CD4-positive, alpha-beta T cell treated with Interleukin-15 for 1 hour (primary cell): ENCODE results near the gene CNTRL.
A peak's percentile ranks its signal among the peaks of the same experiment; 100 is the strongest.

Experiments
- DNase-seq: peaks from one replicate; pipeline ENCODE4 v3.0.0-alpha.2; 2020

CNTRL gene

DNA sequence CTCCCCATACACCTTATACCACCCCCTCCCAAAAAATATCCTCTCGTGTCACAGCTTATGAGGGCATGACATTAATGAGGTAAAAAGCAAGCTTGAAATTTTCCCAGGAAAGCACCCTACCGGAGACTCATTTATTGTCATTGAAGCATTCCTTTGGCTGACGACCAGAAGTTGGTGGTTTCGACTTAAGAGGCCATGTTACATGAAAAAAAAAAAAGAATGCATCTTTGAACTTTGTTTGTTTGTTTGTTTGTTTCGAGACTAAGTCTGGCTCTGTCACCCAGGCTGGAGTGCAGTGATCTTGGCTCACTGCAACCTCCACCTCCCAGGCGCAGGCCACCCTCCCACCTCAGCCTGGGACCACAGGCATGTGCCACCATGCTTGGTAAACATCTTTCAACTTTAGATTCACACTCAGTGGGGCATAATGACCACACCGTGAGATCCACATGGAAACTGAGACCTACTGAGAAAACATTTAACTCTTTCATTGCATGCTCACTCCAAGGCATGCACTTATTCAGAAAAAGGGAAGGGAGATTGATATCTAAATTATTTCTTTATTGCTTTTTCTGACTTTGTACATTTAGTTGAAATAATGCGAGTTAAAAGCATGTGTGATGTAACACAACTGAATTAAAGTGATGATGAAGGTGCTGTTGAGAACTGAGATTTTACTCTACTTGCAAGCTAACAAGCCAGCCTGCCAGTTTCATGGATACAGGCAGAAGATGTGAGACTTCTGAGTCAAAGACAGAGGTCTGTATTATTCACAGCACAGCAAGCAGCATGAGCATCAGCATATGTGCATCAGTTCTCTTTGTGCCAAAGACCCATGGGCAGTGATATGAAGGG is 132.0 kb downstream of the CNTRL start:
- DNase-seq, result no peak

GRCh38 chr9:121207371-121207940 is 132.7 kb downstream of the CNTRL start:
- peak; percentile 36 for DNase-seq

- no peak for DNase-seq
Measured at GRCh38 chr9:121210536-121210935, 135.8 kb downstream of the CNTRL start.

DNA sequence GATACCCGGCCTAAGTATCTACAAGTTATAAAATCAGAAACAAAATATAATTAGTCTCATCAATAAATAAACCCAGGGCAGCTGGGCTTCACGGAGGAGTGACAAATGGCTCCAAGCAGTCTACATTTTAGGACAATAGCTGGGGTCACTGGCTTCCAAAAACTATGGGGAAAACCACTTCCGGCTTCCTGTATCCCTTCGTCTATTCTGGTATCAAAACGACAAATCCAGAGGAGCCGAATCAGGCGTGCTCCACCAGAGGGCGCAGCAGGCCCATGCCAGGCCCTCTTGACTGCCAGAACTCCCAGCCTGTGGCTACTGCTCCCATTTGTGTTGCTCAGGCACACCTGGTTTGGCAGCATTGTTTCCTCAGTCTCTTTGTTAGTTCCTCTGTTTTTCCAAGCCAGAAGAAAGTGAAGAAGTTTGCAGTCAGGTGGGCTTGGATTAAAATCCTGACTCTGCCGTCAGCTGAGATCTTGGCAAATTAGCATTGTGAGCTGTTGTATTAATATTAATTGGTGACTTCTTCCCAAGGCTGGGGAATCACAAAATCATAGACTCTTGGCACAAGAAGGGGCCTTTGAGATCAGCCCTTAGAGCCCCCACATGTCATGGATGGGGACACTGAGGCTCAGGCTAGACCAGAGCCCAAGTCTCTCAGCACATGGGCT is 138.5 kb downstream of the CNTRL start:
- DNase-seq, result peak; percentile 64

GRCh38 chr9:121214005-121214404 is 139.2 kb downstream of the CNTRL start:
- no peak for DNase-seq

- DNase-seq, result no peak
Measured at GRCh38 chr9:121216271-121216805, 141.6 kb downstream of the CNTRL start.

DNA sequence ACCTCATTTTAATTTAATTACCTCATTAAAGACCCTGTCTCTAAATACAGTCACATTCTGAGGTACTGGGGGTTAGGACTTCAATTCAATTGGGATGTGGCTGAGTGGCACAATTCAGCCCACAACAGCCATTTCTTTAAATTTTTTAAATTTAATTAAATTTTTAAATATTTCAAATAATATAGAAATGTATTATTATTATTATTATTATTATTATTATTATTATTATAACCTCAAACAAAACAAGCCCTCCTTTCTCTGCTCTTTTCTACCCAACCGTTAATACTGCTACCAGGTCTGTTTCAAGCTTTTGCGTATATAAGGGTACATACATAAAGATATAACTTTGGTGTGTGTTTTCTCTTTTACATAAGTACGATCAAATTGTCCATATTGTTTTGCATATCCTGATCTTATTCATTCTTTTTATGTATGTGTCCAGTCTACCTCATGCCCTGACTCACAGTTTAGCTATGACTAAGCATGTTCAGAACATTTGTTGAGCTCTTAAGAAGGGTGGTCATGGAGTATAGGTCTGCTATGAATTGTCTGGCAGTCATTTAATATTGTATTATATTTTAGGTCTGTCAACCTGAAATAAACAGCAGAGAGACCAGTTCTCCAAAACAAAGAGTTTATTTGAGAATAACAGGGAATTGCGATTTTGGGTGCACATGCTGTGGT is 143.0 kb downstream of the CNTRL start:
- DNase-seq, result no peak

GRCh38 chr9:121218357-121219027 is 143.7 kb downstream of the CNTRL start:
- DNase-seq, result no peak

DNA sequence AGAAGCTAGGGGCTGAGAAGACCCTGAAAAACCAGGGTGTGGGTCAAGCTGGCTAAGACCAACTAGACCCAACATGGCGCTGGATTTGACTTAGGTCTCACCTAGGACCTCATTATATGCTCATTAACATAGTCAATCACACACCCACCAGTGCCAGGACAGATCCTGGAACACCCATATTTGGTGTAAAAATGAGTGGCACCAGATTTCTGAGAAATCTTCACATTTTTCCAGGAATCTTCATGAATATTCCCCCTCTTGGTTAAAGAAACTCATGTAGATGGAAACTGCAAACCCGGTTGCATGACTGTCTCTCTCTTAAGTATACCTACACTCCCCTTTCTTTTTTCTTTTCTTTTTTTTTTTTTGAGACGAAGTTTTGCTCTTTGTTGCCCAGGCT is 144.8 kb downstream of the CNTRL start:
- no peak for DNase-seq

DNA sequence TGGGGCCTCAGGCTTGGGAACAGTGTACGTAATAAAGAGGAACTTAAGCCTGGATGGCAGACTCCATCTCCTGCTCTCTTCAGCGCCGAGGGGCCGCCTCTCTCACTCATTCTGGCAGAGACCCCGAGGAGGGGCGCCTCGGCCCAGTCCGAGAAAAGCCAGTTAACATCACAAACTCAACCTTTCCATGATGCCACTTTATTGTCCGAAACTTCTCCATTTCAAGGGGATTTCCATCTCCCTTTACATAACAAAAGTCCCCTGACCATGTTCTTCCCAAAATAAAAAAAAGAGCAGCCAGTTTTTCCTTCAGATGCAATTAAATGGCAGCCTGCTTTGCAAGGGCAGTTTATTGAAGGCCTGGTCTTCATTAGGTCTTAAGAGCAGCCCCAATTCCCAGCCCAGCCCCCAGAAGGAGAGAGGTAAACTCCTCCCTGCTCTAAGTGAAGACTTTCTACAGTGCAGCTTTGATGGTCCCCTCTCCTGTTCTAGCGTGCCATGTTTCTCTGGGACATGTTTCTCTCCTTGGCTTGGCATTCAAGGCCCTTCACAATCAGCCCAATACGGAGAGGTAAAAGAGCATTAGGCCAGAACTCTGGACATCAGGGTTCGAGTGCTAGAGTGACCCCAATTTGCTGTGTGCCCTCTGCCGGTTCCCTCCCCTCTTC is 146.4 kb downstream of the CNTRL start:
- DNase-seq, result no peak

DNA sequence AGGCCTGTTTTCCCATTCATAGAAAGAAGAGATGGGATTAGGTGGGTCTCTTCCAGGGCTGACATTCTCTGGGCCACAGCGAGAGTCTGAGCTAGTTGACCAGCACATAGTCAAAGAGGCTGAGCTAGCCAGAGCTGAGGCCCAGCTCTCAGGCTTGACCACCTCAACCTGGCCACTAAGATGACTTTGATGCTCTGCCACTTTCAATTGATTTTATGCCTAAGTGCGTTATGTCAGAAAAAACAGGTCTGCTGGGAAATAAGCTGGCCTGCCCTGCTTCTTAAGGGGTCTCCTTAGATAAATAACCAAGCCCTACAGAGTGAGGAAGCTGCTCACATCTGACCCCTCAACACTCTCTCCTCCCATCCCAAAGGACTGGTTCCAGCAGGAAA is 146.9 kb downstream of the CNTRL start:
- no peak for DNase-seq

- no peak for DNase-seq
Measured at GRCh38 chr9:121222524-121223171, 147.9 kb downstream of the CNTRL start.

DNA sequence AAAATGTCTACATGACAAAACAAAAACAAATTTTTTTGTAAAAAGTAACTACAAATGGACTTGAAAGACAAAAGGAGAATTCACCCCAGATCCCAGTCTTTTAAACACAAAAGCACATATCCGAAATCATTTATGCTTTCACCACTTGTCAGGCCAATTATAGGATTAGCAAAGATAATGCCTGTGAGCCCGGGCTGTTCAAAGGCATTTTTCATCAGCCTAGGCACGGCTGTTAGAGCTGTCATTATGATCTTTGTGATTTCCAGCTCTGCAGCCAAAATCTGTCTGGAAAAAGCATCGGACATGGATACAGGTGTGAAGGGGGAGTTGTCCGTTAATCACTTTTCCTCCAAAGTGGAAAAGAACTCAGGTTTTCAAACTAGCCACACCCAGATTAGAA is 150.5 kb downstream of the CNTRL start:
- DNase-seq, result no peak

DNA sequence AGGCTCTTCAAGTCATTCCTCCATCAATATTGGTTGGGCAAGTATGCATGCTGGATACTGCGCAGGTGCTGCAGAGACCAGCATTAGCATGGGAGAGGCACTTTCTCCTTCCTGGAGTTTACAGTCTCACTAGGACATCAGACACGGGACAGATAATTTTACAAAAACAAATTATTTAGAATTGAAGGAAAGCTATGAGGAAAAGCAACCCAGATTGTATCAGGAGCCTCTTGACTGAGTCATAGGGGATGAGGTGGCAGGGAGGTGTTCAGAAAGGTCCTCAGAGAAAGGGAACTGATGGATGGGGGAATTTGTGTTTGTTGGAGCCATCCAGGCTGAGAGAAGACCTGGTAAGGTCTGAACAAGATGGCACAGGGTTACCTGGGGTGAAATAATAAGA is 151.4 kb downstream of the CNTRL start:
- DNase-seq, result no peak
